PC-3 (cell line): ENCODE data around the gene CETN1.

ENCODE experiments used
- EZH2 ChIP-seq: fragments of 300-600 bp; sonication (generic); IDR thresholded peaks from one replicate; pipeline ENCODE4 v1.6.1; 2017; ENCODE audit warnings: antibody characterized with exemption, mild to moderate bottlenecking, low read length; ENCODE audit not compliant: unreplicated experiment
- EZH2phosphoT487 ChIP-seq: fragments of 300-600 bp; sonication (generic); IDR thresholded peaks from 2 replicates; pipeline ENCODE4 v1.6.1; 2018; ENCODE audit warnings: mild to moderate bottlenecking, antibody characterized with exemption, low read length, borderline replicate concordance
- TF ChIP-seq, protein P1 (sequence below): fragments of 300-600 bp; sonication (generic); conservative IDR thresholded peaks from 2 replicates; pipeline ENCODE4 v1.5.1; 2017; ENCODE audit warnings: antibody characterized with exemption, low read depth, mild to moderate bottlenecking, low read length

DNA sequence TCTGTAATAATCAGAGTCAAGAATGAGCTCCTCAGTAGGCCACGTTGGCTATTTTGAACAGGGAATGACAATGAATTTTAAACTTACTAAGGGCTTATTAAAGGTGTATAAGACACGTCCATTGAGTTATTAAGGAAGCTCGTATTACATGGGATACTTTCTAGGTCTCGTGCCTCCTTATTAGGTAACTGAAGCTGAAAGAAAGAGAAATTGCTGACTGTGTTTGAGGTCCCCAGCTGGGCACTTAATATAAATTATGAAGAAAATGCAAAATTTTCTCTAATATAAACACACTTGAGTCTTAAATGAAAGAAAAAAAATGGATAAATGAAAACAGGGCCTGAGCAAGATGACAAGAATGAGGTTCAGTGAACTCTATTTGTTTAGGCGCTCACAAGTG, 38.4 kb downstream of the CETN1 start:
- TF ChIP-seq, protein P1, sequence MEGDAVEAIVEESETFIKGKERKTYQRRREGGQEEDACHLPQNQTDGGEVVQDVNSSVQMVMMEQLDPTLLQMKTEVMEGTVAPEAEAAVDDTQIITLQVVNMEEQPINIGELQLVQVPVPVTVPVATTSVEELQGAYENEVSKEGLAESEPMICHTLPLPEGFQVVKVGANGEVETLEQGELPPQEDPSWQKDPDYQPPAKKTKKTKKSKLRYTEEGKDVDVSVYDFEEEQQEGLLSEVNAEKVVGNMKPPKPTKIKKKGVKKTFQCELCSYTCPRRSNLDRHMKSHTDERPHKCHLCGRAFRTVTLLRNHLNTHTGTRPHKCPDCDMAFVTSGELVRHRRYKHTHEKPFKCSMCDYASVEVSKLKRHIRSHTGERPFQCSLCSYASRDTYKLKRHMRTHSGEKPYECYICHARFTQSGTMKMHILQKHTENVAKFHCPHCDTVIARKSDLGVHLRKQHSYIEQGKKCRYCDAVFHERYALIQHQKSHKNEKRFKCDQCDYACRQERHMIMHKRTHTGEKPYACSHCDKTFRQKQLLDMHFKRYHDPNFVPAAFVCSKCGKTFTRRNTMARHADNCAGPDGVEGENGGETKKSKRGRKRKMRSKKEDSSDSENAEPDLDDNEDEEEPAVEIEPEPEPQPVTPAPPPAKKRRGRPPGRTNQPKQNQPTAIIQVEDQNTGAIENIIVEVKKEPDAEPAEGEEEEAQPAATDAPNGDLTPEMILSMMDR: no peak
- TF ChIP-seq EZH2: no peak
- no peak for TF ChIP-seq EZH2phosphoT487
